ENCODE results near the gene HOXB3.
A peak's percentile ranks its signal among the peaks of the same experiment; 100 is the strongest.

Gene HOXB3

DNA sequence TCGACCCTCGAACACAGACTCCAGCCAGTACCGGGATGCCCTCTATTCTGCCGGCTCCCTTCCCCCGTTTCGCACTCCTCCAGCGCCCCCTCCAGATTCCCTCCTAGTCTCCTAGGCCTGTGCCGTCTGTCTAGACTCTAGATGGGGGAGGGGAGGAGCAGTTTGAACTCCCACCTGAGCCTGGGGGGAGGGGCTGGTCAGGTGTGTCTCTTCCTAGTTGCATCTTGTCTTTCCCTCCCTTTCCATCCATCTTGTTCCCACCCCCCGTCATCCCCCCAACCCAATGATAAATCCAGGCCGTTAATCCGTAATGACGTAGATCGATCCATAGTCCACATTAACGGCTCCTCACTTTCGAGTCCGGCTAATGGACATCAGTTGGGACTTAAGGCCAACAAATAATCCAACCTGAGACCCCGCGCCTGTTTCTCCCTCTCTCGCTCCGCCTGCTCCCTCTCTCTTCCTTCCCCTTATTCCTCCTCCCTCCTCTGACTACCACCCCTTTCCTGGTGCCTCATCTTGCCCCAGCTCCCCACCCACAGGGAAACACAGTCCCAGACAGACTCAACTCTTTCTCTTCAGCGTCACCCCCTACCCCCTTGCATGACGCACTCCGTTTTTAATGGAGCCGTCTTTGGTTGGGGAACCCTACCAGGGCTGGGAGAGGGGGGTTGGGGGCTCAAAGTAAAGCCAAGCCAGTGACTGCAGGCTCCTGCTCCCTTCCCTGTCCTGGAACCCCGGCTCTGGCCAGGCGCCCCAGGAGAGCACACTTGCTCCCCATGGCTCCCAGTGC is 6.9 kb upstream of the HOXB3 start:
- DNase-seq, result peak; percentile 83

DNA sequence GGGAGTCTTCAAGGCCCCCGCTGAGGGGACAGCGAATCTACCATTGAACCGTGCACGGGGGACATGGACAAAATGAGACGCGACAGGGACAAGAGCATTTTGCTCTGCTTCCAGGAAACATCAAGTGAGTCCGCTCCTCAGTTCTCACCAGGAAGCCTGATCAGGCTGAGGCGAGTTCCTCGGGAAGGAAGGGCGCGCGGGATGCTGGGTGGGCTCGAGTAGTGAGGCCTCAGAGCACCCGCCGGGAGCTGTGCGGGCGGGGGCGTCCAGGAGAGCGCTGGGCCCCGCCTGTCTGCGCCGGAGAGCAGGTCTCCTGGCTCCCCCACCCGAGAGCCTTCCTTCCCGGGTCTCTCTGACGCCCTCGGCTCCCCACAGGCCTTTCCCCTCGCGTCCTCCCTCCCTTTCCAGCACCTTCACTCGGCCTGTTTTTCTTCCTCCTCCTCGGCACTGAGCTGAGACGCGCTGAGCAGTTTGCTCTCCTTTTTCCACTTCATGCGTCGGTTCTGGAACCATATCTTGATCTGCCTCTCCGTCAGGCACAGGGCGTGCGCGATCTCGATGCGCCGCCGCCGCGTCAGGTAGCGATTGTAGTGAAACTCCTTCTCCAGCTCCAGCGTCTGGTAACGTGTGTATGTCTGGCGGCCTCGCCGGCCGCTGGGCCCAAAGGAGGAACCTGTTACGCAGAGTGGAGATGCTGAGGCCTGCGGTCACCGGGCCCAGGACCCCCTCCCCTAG is 6.1 kb upstream of the HOXB3 start:
- no peak for DNase-seq

DNA sequence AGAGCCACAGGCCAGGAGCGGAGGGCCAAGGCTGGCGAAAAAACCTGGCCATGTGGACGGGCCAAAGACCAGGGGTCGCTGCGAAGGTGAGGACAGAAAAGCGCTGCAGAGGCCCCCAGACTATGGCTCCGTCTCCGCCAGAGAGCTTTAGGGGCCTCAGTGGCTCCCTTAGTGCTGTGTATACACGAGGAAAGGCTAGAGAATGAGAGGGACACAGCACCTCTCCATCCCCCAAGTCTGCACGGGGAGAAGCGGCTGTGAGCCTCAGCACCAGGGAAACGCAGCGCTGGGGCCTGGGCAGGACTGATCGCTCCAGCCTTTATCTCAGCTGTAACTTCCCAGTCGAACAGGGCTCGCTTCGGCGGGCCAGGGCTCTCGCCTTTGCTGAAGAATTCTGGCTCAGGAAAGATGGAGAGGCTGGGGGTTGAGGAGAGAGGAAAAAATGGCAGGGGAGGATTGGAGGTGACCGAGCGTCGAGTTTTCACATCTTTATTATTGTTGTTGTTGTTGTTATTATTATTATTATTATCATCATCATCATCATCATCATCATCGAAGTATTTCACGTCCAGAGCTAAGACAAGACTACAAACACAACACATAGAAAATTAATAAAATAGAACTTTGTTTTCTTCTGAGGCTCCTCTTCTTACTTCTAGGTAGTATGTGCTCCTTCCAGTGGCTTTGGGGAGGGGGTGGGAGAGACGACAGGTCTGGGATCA is 5.4 kb upstream of the HOXB3 start:
- no peak for DNase-seq

DNA sequence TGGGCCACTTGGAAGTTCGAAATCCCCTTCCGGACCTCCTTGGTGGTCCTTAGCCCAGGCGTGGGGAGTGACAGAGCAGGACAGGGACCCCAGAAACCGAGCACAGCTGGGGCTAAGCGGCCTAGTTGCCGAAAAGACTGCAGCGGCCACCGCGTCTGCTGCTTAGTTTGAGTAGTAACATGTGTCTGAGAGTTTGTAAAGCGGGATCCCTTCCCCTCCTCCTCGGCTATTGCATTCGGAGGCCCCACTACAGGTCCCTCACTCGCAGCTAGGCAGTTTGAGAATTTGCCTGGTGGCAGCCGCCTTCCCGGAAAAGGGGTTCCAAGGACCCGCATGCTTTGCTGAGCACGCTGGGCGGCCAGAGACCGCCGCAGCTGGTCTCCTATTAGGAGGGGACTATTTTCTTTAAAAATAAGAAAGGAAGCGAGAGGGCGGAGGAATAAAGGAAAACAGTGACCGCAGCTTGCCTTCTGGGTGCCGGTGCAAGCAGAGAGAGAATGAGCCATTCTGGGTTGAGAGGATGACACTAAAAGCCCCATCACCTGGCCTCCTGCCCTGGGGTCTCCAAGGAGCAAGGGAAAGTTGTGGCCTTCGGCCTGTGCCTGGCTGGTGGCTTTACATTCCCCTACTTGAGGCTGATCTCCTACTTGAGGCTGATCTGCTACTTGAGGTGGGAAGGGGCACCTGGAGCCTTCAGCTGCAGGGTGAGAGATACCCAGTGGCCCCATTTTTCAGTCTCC is 4.7 kb upstream of the HOXB3 start:
- no peak for DNase-seq

DNA sequence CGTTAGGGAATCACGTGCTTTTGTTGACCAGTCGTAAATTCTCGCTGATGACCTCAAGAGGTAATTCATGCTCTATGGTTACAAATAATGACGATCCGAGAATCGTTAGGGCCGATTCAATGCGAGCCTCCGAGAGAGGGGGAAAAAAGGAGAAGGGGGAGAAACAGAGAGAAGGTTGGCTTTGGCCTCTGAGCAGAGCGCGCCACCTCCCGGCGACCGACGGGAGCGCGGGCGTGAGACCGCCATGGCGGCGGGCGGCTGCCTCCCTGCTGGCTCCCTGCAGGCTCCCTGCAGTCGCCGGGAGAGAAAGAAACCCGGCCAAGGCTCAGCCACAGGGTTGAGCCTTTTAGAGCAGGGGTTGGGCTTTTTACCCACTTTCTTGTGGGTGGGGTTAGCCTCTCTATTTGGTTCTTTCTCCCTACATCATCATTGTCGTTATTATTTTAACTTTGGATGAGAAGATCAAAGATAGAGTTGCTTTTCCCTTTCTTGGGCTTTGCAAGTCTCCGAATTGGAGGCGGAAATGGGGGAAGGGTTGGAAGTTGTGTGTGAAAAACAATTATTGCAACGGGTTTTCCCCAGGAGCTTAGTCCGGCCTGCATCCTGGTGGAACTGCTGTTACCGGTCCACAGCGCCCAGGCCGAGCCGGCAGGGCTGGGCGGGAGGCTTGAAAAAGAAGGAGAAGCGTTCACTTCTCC is 3.9 kb upstream of the HOXB3 start:
- DNase-seq, result peak; percentile 96

DNA sequence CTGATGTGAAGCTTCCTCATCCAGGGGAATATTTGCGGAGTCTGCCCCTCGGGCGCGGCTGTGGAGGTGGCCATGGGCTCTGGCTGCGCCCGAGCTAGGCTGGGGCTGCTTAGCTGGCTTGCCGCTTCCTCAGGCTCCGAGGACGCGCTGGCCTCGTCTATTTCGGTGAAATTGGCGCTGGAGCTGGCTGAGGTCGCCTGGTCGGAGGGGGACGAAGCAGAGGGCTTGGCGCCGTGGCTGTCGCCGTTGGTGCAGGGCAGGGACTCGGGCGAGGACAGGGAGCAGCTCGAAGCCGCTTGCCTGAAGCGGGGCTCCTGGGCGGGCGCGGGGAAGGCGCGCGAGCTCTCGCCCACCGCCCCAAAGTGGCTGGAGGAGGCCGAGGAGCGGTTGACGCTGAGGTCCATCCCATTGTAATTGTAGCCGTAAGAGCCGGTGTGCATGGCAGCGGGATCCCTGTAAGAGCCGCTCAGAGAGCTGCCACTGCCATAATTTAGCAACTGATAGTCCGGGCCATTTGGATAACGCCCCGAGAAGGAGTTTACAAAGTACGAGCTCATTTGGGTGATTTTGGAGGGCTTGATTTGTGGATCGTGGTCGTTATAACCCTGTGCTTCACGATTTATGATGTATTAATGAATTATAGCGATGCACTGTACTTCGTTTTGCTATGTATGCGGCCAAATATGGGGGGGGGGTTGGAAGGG is 3.2 kb upstream of the HOXB3 start, which contains the start of gene HOXB5:
Gene HOXB5, minus strand, starts transcription at position 654 of the 704 bp plus-strand sequence. Its CDS starts 97 bp downstream, at position 557.
- DNase-seq, result no peak

DNA sequence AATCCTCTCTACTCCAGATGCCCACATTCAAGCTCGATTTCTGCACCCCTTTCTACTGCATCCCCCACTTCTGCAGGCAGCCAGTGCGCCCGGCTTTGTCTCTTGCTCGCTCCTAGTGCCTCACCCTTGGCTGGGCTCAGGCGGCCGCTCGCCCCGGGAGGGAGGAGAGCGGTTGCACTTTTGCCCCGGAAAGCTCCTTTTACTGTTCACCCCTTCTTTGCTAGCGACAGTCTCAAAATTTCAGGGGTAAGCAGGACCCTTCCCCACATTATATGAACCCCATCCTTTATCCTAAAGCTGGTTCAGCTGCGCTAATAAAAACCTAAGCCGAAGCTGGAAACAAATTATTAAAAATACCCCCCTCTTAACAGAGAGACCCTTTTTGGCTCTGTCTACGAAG is 2.5 kb upstream of the HOXB3 start:
- no peak for DNase-seq

DNA sequence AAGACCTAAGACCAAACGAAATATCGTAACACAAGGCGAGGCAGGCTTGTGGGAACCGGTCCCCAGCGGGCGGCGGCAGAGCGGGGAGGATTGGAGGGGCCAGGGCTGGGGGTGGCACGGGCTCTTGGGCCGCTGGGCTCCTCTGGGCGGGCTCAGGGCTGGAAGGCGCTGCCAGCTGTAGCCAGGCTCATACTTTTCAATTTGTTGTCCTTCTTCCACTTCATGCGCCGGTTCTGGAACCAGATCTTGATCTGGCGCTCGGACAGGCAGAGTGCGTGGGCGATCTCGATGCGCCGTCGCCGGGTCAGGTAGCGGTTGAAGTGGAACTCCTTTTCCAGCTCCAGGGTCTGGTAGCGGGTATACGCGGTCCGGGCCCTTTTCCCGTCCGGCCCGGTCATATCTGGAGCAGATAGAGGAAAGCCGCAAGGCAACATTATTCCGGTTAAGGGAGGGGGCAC is 2.0 kb upstream of the HOXB3 start:
- DNase-seq, result no peak

DNA sequence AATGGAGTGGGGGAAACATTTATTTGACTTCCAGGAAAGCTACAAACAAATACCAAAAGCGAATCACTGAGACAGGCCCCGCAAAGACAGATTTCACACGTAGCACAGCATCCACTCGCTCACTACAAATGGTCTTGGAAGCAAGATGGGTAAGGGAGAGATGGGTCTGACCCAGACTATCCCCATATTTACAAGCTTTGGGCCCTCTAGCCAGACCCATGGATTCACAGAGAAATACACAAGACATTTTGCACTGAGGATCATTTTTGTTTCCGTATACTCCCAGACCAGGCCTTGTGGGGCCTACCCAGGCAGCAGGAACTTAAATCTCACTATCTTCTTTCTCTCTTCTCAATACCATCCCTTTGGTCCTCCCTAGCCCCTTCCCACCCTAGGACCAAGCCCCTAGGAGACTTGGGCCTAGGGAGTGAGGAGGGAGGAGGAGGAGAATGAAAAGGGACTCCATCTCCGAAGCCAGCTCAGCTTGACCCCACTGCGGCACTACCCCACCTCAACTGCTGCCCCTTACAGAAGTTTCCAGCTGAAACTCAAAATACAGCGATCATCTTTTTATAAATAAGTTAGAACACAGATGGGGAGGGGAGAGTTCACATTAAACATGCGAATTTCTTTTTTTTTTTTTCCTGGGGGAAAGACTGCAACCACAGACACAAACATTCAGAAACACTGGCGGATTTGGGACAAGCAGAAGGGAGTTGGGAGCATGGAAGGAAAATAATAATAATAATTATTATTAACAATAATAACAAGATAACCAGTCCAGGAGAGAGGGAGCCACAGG is 1.4 kb upstream of the HOXB3 start:
- no peak for DNase-seq

DNA sequence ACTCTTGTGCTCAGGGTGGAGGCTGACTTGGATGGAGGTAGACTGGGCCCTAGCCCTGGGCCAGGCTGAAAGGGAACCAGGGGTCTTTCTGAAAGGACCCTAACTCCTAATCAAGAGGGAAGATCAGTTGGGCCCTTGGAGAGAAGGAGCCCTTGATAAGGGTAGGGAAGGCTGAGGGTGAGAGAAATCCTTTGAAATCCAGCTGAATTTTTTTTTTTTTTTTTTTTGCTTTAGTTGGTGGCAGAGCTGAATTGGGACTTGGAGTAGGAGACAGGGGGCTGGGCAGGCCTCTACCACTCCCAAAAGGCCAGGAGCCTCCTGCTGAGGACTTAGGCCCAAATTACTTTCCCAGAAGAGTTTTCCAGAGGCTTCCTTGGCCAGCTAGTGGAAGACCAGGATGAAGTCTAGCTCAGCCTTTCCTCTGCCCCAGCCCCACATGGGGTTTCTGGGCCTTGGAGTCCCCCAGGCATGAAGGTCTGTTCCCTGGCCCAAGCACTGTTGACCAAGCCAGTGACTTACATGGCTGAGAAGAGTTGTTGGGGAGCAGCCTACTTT is 643 bp upstream of the HOXB3 start:
- DNase-seq, result no peak

DNA sequence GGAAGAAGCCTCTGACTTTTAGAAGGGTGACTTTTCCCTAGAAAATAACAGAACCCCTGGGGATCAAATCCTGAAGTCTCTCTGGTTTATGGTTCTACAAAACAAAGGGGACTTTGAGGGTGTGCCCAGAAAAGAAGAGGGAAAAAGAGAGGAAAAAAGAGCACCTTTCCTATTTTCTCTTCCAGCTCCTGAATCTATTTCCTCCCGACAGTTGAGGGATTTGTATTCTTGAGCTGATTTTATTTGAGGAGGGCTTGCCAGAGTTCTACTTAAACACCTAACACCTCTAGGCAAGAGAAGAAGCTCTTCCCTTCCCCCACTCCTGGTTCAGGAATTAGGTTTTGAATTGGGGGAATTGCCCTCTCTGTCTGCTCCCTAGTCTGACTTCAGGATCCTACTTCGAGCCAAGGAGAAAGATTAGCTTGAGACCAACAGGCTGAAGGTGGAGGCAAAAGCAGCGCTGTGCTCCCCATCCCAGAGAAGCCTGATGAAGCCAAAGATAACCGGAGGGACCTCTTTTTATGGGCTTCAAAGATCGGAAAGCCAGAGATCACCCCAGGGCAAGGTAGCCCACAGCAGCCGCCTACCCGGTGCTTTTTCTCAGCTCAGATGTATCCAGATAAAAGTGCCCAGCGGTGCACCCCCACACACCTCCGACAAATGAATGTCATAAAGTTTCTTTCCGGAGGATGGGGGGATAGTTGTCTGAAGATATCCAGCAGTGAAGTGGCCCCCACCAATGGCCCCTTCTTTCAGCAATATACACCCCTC is 796 bp downstream of the HOXB3 start:
- no peak for DNase-seq

DNA sequence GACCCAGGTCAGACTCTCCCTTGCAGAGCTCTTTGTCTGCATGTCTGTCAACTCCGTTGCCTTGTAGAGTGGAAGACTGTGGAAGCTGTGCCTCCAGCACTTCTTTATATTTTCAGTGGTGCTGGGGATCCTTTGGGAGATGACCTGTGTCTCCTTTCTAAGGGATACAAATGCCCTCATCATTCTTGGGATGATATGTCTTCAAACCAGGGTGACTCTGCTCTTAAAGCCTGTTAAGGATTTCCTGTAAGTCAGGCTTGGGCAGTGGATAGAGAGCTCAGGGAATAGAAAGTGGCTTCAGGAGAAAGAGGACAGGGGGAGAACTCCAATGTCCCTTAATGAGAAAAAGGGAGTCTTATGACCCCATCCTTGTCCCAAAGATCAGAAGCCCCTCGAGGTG is 1.5 kb downstream of the HOXB3 start:
- no peak for DNase-seq

DNA sequence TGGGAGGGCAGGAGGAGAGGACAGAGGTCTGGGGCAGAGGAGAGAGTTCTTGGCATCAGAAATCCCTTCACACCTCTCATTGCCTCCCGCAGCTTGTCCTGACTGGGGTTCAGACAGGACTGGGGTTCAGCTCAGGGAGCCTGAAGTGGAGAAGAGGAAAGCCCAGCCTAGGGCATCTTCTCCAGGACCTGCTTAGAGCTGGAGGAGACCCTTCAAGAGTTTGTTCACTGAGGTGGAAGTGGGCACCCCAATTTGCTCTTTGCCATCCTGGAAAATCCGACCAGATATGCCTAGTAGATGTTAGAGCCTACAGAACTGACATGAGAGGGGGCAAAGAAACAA is 2.0 kb downstream of the HOXB3 start:
- no peak for DNase-seq

DNA sequence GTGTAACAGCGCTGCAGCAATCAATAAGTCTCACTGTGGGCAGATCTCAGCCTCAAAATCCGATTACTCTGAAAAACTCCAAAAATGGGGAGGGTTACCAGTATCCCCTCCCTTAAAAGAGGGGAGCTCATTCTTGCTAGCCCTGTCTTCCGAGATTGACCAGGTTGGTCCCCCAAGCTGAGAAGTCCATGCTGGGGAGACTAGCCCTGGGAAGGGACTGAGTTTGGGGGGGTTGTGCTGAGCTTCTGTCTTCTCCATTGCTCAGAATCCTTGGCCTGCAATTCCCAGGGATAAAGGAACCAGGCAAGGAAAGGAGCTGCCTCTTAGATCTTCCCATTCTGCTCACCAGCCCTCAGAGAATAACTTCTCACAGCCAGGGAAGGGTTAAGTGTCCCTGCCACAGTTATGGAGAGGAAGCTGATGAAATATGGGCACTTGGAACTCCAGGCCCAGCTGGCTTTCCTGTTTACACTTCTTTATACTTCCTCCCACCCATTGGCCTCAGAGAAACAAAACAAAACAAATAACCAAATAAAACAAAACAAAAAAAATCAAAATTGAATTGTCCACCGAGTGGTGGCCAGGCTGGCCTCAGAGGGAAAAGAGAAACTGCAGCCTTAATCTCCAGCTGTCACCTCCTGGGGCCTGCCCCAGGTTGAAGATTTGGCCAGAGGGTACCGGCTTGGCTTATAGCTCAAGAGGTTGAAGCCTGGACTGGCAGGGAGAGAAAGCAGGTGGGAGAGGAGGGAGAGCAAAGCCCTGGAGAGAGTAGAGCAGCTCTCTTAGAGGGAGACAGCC is 2.6 kb downstream of the HOXB3 start:
- peak; percentile 93 for DNase-seq

DNA sequence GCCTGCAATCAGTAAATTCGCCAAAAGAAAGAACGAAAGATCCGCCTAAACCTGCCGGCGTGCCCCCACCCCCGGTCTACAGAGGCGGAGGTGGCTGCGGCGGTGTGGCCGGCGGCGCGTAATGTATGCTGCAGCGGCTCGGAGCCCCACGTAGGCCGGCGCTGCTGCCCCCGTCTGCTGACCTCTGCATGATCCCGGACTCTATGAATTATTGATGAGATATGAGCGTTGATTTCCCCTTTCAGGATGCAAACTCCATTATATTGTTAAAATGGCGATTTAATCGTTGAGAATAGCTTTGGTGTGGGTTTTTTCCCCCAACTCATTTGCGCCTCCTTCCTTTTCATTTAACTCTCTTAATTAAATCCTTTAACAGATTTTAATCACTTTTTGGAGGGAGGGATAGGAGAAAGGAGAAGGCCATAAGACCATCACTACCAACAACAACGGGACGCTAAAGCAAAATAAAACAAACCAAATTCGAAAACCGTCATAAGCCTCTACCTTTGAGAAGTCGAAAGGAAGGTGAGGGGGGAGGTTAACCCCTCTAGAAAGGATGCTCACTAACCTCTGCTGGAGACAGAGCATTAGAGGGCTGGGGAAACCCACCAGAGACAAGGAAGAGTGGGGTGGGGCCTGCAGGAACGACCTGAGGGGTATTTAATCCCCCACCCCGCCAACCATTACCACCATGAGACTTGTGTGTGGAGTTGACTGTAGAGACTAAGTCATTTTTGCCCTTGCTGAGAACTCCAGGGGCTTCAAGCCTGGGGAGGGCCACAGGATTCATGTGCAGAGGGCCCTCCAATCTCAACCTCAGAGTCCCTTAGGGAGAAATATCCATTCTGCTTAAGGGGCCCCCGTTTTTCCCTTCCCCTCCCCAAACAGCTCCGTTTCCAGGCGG is 3.4 kb downstream of the HOXB3 start:
- DNase-seq, result no peak

DNA sequence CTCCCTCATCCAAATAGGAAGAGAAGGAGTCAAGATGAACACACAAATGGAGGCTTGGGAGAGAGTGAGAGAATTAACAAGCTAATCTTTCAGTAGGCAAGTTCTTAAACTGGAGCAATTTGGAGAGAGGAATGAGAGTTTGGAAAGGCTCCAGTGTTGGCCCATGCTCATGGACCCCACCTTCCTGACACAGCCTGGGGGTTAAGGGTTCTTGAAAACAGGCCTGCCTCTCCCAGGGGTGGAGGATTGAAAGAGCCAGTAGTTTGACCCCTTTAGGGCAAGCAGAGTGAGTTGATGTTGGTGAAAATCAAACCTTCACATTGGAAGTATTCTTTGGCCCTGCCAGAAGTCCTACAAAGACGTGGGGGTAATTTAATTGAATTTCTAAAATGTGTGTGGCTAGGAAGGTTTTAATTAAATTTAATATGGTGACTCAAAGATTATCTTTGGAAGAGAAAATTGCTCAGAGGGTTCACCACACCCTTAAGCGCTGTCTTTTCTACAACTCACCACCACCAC is 5.8 kb downstream of the HOXB3 start:
- DNase-seq, result no peak

DNA sequence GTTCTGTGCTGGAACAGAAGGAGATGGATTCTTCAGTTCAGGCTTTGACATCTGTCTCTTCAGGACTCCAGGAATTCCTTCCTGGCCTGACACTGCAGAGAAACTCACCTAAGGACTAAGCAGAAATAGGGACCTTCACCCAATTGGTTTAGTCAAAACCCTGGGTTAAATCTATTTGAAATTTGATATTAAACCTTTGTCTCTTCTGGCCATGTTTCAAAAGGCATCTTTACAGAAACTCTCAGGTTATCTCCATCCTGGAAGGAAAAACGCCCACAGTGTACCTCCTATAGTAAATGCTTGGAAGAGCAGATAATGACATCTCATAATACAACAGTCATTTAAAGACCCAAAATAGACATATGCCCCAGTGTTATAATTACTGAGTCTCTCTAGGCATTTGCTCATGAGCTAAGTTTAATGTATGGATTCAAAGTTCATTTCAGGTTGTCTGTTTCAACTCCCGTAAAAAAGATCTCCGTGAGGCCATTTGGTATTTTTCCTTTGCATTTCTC is 6.3 kb downstream of the HOXB3 start:
- no peak for DNase-seq
